Stimulated activated CD4-positive, alpha-beta T cell treated with anti-CD3 and anti-CD28 coated beads, Interleukin-1b, Interleukin-23, amount 100 ng/mL, for 4 hours (primary cell): ENCODE measurements around the gene SLC13A1.
"Not testable (repeated sequence)": the region's sequence is repeated elsewhere in the genome, so short reads cannot be mapped to it uniquely, and the experiment has no call there.

Source experiments
- DNase-seq, 2 donors: peaks; one replicate each; pipeline ENCODE4 v3.0.0-alpha.2; 2020; ENCODE audit warnings: low read depth in 2 of 2

The SLC13A1 gene

DNA sequence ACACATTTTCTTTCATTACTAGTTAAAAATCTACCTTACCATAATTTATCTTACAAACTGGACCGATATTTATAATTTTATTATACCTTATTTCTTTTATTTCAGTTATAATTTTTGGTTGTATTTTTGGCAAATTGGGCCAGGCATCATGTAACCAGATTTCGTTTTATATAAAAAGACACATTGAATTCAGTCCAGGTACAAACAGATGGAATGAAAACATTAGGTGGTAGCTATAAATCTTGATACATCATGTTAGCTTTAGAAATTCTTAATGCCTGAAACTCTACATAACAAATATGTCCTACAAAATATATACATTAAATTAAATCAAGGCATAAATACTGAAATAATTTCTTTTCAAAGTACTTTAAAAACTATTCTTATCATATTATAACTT, 73.1 kb downstream of the SLC13A1 start:
- DNase-seq, result no peak

GRCh38 chr7:123126171-123126570, 73.6 kb downstream of the SLC13A1 start:
- no peak for DNase-seq

DNA sequence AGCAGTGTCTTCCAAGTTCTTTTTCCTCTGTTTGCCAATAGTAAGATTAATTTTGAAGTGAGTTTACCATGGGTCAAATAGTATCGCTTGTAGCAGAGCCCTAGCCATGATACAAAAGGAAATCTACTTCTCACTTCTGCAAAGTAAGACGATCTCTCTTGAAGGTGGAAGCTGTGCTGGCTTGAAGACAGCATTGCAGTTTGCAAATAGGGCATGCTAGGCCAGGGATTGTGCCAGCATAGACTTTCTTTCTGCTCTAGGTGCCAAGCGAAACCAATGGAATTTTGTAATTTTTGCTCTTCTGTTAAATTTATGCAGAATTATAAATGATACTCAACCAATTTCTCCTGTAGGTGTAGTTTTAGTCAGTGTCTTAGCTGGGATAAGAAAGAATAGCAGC, 74.5 kb downstream of the SLC13A1 start:
- no peak for DNase-seq

GRCh38 chr7:123122916-123123315, 76.9 kb downstream of the SLC13A1 start:
- no peak for DNase-seq

GRCh38 chr7:123120286-123120685, 79.5 kb downstream of the SLC13A1 start:
- no peak for DNase-seq

GRCh38 chr7:123115331-123115730, 84.4 kb downstream of the SLC13A1 start:
- no peak for DNase-seq

GRCh38 chr7:123114288-123114687, 85.5 kb downstream of the SLC13A1 start:
- no peak for DNase-seq

- DNase-seq, result no peak
These were observed 86.9 kb downstream of the SLC13A1 start for GRCh38 chr7:123112833-123113232.

- no peak for DNase-seq
These were observed 100.1 kb downstream of the SLC13A1 start for GRCh38 chr7:123099712-123100111.

GRCh38 chr7:123096976-123097375, 102.8 kb downstream of the SLC13A1 start:
- no peak for DNase-seq

DNA sequence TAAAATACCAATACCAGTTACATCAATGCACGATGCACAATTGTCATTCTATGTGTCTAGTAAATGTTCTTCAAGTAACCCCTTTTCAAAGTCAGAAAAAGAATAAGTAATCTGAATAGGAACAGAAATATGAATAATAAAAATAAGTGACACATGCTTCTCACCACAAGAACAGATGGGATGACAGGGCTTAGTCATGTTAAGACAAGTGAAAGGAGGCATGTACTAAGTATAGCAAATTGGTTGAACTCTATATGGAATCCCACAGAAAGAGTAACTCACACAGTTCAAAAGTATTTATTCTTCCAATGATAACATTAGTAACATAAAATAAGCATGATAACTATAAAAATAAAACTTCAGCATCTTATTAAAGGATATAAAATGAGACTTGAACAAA, 103.3 kb downstream of the SLC13A1 start:
- no peak for DNase-seq

- no peak for DNase-seq
These were observed 109.3 kb downstream of the SLC13A1 start for GRCh38 chr7:123090456-123090855.

- not testable (repeated sequence) for DNase-seq
These were observed 112.9 kb downstream of the SLC13A1 start for GRCh38 chr7:123086910-123087309.

DNA sequence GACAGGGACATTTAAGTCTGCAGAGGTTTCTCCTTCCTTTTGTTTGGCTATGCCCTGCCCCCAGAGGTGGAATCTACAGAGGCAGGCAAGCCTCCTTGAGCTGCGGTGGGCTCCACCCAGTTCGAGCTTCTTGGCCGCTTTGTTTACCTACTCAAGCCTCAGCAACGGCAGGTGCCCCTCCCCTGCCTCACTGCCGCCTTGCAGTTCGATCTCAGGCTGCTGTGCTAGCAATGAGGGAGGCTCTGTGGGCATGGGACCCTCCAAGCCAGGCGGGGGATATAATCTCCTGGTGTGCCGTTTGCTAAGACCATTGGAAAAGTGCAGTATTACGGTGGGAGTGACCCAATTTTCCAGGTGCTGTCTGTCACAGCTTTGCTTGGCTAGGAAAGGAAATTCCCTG, 114.9 kb downstream of the SLC13A1 start:
- DNase-seq, result not testable (repeated sequence)

GRCh38 chr7:123079021-123079420, 120.7 kb downstream of the SLC13A1 start:
- DNase-seq, result no peak

GRCh38 chr7:123075838-123076467, 123.8 kb downstream of the SLC13A1 start:
- DNase-seq, result no peak

GRCh38 chr7:123070702-123071286, 129.0 kb downstream of the SLC13A1 start:
- no peak for DNase-seq

DNA sequence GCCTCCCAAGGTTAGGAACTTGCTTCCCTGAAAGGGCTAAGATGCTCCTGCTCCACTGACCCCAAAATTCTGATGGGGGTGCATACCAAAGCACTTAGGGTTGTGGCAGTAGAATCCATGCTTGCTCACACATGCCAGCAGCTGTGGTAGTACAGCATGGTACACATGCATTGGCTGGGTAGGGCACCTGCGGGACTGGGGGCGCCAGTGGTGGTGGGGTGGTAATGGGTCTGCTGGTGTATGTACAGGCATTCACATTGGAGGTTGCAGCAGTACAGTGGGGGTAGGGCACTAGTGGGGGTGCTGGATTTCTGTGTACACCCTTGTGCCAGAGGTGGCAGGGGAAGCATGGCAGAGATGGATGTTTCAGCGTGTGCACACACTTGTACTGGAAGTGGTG, 132.0 kb downstream of the SLC13A1 start:
- DNase-seq, result no peak
